Measurements from ENCODE around the gene BAIAP3.

The BAIAP3 gene

GRCh38 chr16:1366060-1366711 lies 32.7 kb downstream of the BAIAP3 start:
- Histone ChIP-seq H3K9me3 (ENCODE audit: severe bottlenecking) (no peaks in the 10 kb centered on the region), H3K36me3 (ENCODE audit: low read depth) (peaks cover 32% of the 10 kb centered on the region), H3K27me3 (ENCODE audit: insufficient read depth, poor library complexity, severe bottlenecking) (no peaks in the 10 kb centered on the region), H3K27ac (ENCODE audit: poor library complexity, severe bottlenecking) (no peak overlapping the region), H3K4me3 (ENCODE audit: severe bottlenecking) (no peak overlapping the region), H3K4me1 (ENCODE audit: insufficient read depth, poor library complexity, severe bottlenecking) (no peaks in the 10 kb centered on the region)
- no peak for TF ChIP-seq CTCF (IDR thresholded peaks at IDR 0.05; ENCODE audit: poor library complexity, severe bottlenecking)
- 0 out of 3 replicates have a peak, but pooled peaks have one; percentile 6 for ATAC-seq (ENCODE audit: low read depth)
- no peak for DNase-seq (ENCODE audit: low spot score)

DNA sequence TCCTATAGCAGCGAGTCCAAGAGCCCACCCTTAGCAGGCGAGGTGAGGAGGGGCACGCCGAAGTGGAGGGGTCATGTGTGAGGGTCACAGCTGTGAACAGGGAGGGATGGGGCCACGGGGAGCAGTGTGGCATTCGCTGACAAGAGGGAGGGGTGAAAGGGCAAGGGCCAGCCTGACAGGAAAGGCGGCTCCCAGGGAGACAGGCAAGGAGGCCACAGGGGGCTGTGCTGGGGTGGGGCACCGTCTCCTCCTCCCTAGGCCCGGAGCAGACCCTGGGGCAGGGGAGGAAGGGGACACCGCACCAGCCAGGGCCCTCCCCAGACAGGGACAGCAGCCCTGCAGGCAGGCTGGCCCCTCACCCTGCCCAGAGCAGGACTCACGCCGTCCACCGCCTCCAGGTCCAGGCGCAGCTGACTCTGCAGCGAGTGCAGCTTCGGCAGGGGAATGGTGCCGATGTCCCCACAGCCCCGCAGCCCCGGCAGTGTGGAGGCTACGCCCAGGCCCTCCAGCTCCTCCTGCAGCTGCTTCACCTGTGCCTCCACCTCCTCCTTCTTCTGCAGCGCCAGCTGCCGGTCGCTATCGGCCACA lies 33.4 kb downstream of the BAIAP3 start:
- ATAC-seq (ENCODE audit: low read depth) (no peak), DNase-seq (ENCODE audit: low spot score) (no peak)
- no peak for TF ChIP-seq CTCF (IDR thresholded peaks at IDR 0.05; ENCODE audit: poor library complexity, severe bottlenecking)
- Histone ChIP-seq H3K4me3 (ENCODE audit: severe bottlenecking) (no peak overlapping the region), H3K27me3 (ENCODE audit: insufficient read depth, poor library complexity, severe bottlenecking) (no peaks in the 10 kb centered on the region), H3K27ac (ENCODE audit: poor library complexity, severe bottlenecking) (no peak overlapping the region), H3K4me1 (ENCODE audit: insufficient read depth, poor library complexity, severe bottlenecking) (no peaks in the 10 kb centered on the region), H3K9me3 (ENCODE audit: severe bottlenecking) (no peaks in the 10 kb centered on the region), H3K36me3 (ENCODE audit: low read depth) (peaks cover 32% of the 10 kb centered on the region)

- no peak for TF ChIP-seq CTCF (IDR thresholded peaks at IDR 0.05; ENCODE audit: poor library complexity, severe bottlenecking)
- Histone ChIP-seq H3K4me1 (ENCODE audit: insufficient read depth, poor library complexity, severe bottlenecking) (no peaks in the 10 kb centered on the region), H3K36me3 (ENCODE audit: low read depth) (peaks cover 28% of the 10 kb centered on the region), H3K27ac (ENCODE audit: poor library complexity, severe bottlenecking) (no peak overlapping the region), H3K4me3 (ENCODE audit: severe bottlenecking) (no peak overlapping the region), H3K9me3 (ENCODE audit: severe bottlenecking) (no peaks in the 10 kb centered on the region), H3K27me3 (ENCODE audit: insufficient read depth, poor library complexity, severe bottlenecking) (no peaks in the 10 kb centered on the region)
- DNase-seq (ENCODE audit: low spot score) (no peak), ATAC-seq (ENCODE audit: low read depth) (no peak)
Observed at GRCh38 chr16:1367486-1368174, 34.2 kb downstream of the BAIAP3 start.

GRCh38 chr16:1371054-1371978 lies 37.9 kb downstream of the BAIAP3 start:
- H3K36me3 ChIP-seq (ENCODE audit: low read depth), result peaks cover 3% of the 10 kb centered on the region; the same call in 1 of the 2 replicates
- DNase-seq (ENCODE audit: low spot score) (peak; percentile 61), ATAC-seq (ENCODE audit: low read depth) (no peak)
- no peaks in the 10 kb centered on the region for H3K4me1 ChIP-seq (ENCODE audit: insufficient read depth, poor library complexity, severe bottlenecking)
- no peak overlapping the region for H3K4me3 ChIP-seq (ENCODE audit: severe bottlenecking)
- no peaks in the 10 kb centered on the region for H3K9me3 ChIP-seq (ENCODE audit: severe bottlenecking)
- TF ChIP-seq CTCF (IDR thresholded peaks at IDR 0.05; ENCODE audit: poor library complexity, severe bottlenecking), result no peak
- H3K27me3 ChIP-seq (ENCODE audit: insufficient read depth, poor library complexity, severe bottlenecking), result no peaks in the 10 kb centered on the region
- H3K27ac ChIP-seq (ENCODE audit: poor library complexity, severe bottlenecking), result no peak overlapping the region

Data from RWPE2 (cell line).